SK-N-SH (cell line): ENCODE results near the gene DNPEP. TPM values are rescaled to one million over a fixed set of nuclear protein-coding genes. Genes with fewer than 3 reads are reported as not detected.

Experiments used
- CTCF ChIA-PET: fragments of 300-600, 350-600 bp; formaldehyde crosslinking; extraction: SDS; loops from one replicate; lab custom pipeline; 2021; lab: Yijun Ruan, JAX
- POLR2A ChIA-PET: fragments of 350-600 bp; sonication (Branson Sonifier 250); formaldehyde crosslinking; extraction: SDS; loops from one replicate; lab custom pipeline; 2020; ENCODE audit warnings: antibody characterized with exemption, inconsistent platforms; lab: Yijun Ruan, JAX
- DNase-seq: peaks from one replicate; pipeline ENCODE4 v3.0.0; 2012
- H2AFZ ChIP-seq: fragments of 200-600 bp; sonication (generic); 2 replicates; pipeline ENCODE4 v1.8.1; 2016; ENCODE audit warnings: antibody characterized with exemption, mild to moderate bottlenecking, low read depth
- H3F3A ChIP-seq: fragments of 200-600 bp; sonication (generic); replicated peaks from 2 replicates; pipeline ENCODE3; 2016; ENCODE audit warnings: antibody characterized with exemption, mild to moderate bottlenecking; ENCODE audit not compliant: insufficient read depth
- H3K27ac ChIP-seq, 2 experiments: fragments of 200-500 bp in 1 of 2; fragments of 200-600 bp in 1 of 2; sonication (Bioruptor generic) in 1 of 2; sonication (generic), shearing (Covaris generic) in 1 of 2; 2 replicates each; pipeline versions ENCODE4 v1.5.1 to v1.6.1; 2014 to 2016; ENCODE audit warnings: low read depth in 2 of 2, inconsistent platforms in 1 of 2, low read length in 1 of 2, mild to moderate bottlenecking in 1 of 2, mixed read lengths in 1 of 2
- H3K27me3 ChIP-seq: fragments of 200-600 bp; sonication (generic), shearing (Covaris generic); 2 replicates; pipeline ENCODE4 v1.6.1; 2016; ENCODE audit warnings: mixed run types; ENCODE audit not compliant: insufficient read depth
- H3K36me3 ChIP-seq, 2 experiments: fragments of 200-500 bp in 1 of 2; fragments of 200-600 bp in 1 of 2; sonication (Bioruptor generic) in 1 of 2; sonication (generic) in 1 of 2; replicated peaks in 1 of 2; 2 replicates each; pipeline versions ENCODE3 to v1.5.1; 2014 to 2016; ENCODE audit warnings: low read length in 1 of 2, mild to moderate bottlenecking in 1 of 2; ENCODE audit not compliant: insufficient read depth in 2 of 2, control insufficient read depth in 1 of 2
- H3K4me1 ChIP-seq, 2 experiments: fragments of 200-500 bp in 1 of 2; fragments of 200-600 bp in 1 of 2; sonication (Bioruptor generic) in 1 of 2; sonication (generic), shearing (Covaris generic) in 1 of 2; 2 replicates each; pipeline versions ENCODE4 v1.5.1 to v1.6.1; 2014 to 2016; ENCODE audit warnings: low read depth in 1 of 2, low read length in 1 of 2, mixed run types in 1 of 2; ENCODE audit not compliant: insufficient read depth in 2 of 2, control insufficient read depth in 1 of 2
- H3K4me2 ChIP-seq: fragments of 200-600 bp; sonication (generic), shearing (Covaris generic); 2 replicates; pipeline ENCODE4 v1.6.1; 2017; ENCODE audit warnings: mixed run types
- H3K4me3 ChIP-seq, 2 experiments: fragments of 200-500 bp in 1 of 2; fragments of 200-600 bp in 1 of 2; sonication (Bioruptor generic) in 1 of 2; sonication (generic), shearing (Covaris generic) in 1 of 2; 2 replicates each; pipeline versions ENCODE4 v1.5.1 to v1.8.1; 2014 to 2016; ENCODE audit warnings: low read depth in 2 of 2, inconsistent platforms in 1 of 2, low read length in 1 of 2, mild to moderate bottlenecking in 1 of 2, mixed read lengths in 1 of 2, moderate library complexity in 1 of 2
- H3K79me2 ChIP-seq: fragments of 200-600 bp; sonication (generic); 2 replicates; pipeline ENCODE4 v1.8.1; 2017; ENCODE audit warnings: mild to moderate bottlenecking; ENCODE audit not compliant: insufficient read depth
- H3K9ac ChIP-seq: fragments of 200-600 bp; sonication (generic); 2 replicates; pipeline ENCODE4 v1.6.1; 2017; ENCODE audit warnings: mixed run types
- H3K9me2 ChIP-seq: fragments of 200-600 bp; sonication (generic); 2 replicates; pipeline ENCODE4 v1.6.1; 2017; ENCODE audit warnings: mixed run types
- H3K9me3 ChIP-seq: fragments of 200-600 bp; sonication (generic); 2 replicates; pipeline ENCODE4 v1.6.1; 2017; ENCODE audit warnings: mixed run types, mild to moderate bottlenecking, moderate library complexity
- H4K20me1 ChIP-seq: fragments of 200-600 bp; sonication (generic); 2 replicates; pipeline ENCODE4 v1.6.1; 2017; ENCODE audit warnings: mild to moderate bottlenecking, mixed run types; ENCODE audit not compliant: insufficient read depth
- CHD2 ChIP-seq: fragments of 150-350 bp; IDR thresholded peaks from 2 replicates; pipeline ENCODE4 v1.6.1; 2018; ENCODE audit warnings: low read length; ENCODE audit not compliant: partially characterized antibody
- CTCF ChIP-seq: fragments of 200-600 bp; sonication (generic); IDR thresholded peaks from 2 replicates; pipeline ENCODE4 v1.6.1; 2017; ENCODE audit warnings: antibody characterized with exemption, mild to moderate bottlenecking, moderate library complexity
- ELF1 ChIP-seq: IDR thresholded peaks from 2 replicates; pipeline ENCODE4 v1.4.0; 2012
- FOXJ3 ChIP-seq: sonication (generic); formaldehyde crosslinking; IDR thresholded peaks from 2 replicates; pipeline ENCODE4 v1.5.1; 2020; ENCODE audit warnings: mild to moderate bottlenecking, missing genetic modification reagents
- GATA2 ChIP-seq: sonication (generic); formaldehyde crosslinking; IDR thresholded peaks from 2 replicates; pipeline ENCODE4 v1.5.0; 2020; ENCODE audit warnings: mild to moderate bottlenecking, missing genetic modification reagents
- MEF2A ChIP-seq: IDR thresholded peaks from 2 replicates; pipeline ENCODE4 v1.4.0; 2012; ENCODE audit warnings: low read depth, borderline replicate concordance
- MXI1 ChIP-seq: IDR thresholded peaks from 2 replicates; pipeline ENCODE4 v1.6.1; 2012; ENCODE audit warnings: mild to moderate bottlenecking, low read depth, low read length, improper control_type of control experiment
- NFIC ChIP-seq: IDR thresholded peaks from 2 replicates; pipeline ENCODE4 v1.4.0; 2012; ENCODE audit warnings: borderline replicate concordance
- POLR2AphosphoS5 ChIP-seq: IDR thresholded peaks from 2 replicates; pipeline ENCODE4 v1.6.1; 2012; ENCODE audit warnings: low read depth, low read length
- RFX5 ChIP-seq: IDR thresholded peaks from 2 replicates; pipeline ENCODE4 v1.6.1; 2012; ENCODE audit warnings: mild to moderate bottlenecking, improper control_type of control experiment, low read length
- TCF12 ChIP-seq: IDR thresholded peaks from 2 replicates; pipeline ENCODE4 v1.4.0; 2012
- TEAD4 ChIP-seq: IDR thresholded peaks from 2 replicates; pipeline ENCODE4 v1.4.0; 2012; ENCODE audit warnings: mild to moderate bottlenecking, borderline replicate concordance; ENCODE audit not compliant: insufficient read depth
- YY1 ChIP-seq: IDR thresholded peaks from 2 replicates; pipeline ENCODE4 v1.4.0; 2012; ENCODE audit warnings: low read depth, mild to moderate bottlenecking
- WGBS: methylation state at CpG from one replicate; pipeline ENCODE4 v1.1.6; 2017; ENCODE audit warnings: low lambda C conversion rate; 5-methylcytosine and 5-hydroxymethylcytosine counted together
- polyA plus RNA-seq, 3 experiments: library from polyadenylated mRNA; depleted of rRNA; stranded (reverse); fragments of >200 nt; gene quantifications; 2 replicates each; pipeline ENCODE4 v1.2.3, GENCODE V29; 2012
- TF ChIP-seq, protein P1 (sequence below): IDR thresholded peaks from 2 replicates; pipeline ENCODE4 v1.4.0; 2012; ENCODE audit warnings: low read depth
- TF ChIP-seq, protein P2 (sequence below): IDR thresholded peaks from 2 replicates; pipeline ENCODE4 v1.4.0; 2012; ENCODE audit warnings: low read depth, borderline replicate concordance

The DNPEP gene
- polyA plus RNA-seq, 1 of the 3 experiments (the other 2 are of a cell fraction): 80.7 TPM

DNA sequence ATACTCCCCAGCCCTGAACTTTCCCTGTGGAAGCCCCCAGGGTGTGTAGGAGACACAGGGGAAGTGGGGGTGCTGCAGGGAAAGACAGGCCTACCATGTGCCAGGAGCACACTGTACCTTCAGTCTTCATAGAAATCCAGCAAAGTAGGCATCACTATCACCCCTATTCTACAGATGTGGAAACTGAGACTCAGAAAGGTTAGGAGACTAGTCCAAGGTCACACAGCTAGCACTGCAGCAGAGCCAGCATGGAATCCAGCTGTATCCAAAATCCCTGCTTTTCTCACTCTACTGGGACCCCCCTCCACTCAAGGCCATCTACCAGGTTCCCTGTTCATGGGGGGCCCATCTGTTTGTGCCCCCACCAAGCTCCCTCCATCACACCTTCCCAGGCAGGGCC lies 6.8 kb downstream of the DNPEP start:
- no peaks in the 10 kb centered on the region for H3K9me2 ChIP-seq
- TF ChIP-seq FOXJ3 (CRISPR knock-in tag): no peak
- no peak for TF ChIP-seq TCF12
- TF ChIP-seq NFIC: no peak
- TF ChIP-seq ELF1: no peak
- H2AFZ ChIP-seq: no peak overlapping the region
- H4K20me1 ChIP-seq: no peaks in the 10 kb centered on the region
- H3K4me3 ChIP-seq: no peak overlapping the region
- ChIA-PET POLR2A (no interaction called here), CTCF (interaction anchor here (1.2 kb wide), 1 partner anchor 22 kb away, joined by 4 read pairs; no protein-coding TSS in a partner anchor)
- H3K27me3 ChIP-seq: no peaks in the 10 kb centered on the region
- H3K79me2 ChIP-seq: 0 out of 2 replicates have a peak, but pooled peaks cover 1% of the 10 kb centered on the region
- DNase-seq: no peak
- H3K9me3 ChIP-seq: no peaks in the 10 kb centered on the region
- no peaks in the 10 kb centered on the region; a peak in 1 of 4 replicates for H3K4me1 ChIP-seq
- no peak overlapping the region for H3K9ac ChIP-seq
- no peak overlapping the region for H3K4me2 ChIP-seq
- peaks cover 2% of the 10 kb centered on the region for H3F3A ChIP-seq
- H3K27ac ChIP-seq: no peak overlapping the region
- H3K36me3 ChIP-seq: peaks cover 44 to 49% of the 10 kb centered on the region in 2 experiments

DNA sequence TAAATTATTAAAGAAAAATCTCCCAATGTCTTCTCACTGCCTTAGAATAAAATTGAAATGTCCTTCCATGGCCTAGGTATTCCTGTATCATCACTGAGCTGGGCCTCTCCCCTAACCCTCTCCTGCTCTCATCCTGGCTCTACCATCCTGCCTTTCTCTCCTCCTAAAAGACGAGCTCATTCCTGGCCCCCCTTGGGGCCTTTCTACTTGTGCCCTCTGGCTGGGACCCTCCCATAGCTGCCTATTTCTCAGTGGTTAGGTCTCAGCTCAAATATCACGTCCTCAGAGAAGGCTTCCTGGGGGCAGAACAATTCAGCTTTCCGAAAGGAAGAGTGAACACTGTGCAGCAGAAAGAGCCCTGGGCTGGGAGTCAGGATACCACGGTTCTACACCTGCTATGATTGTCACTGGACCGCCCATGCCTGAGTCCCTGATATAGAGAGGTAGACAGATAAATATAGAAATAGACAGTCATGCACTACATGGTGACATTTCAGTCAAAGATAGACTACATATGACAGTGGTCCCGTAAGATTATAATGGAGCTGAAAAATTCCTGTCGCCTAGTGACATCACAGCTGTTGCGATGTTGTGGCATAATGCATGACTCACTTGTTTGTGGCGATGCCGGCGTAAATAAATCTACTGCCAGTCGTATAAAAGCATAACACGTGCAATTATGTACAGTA lies 9.4 kb downstream of the DNPEP start:
- no peak overlapping the region for H3K4me2 ChIP-seq
- H2AFZ ChIP-seq: no peak overlapping the region
- WGBS: 94% methylated on average over 13 of the region's 13 CpGs
- H4K20me1 ChIP-seq: no peaks in the 10 kb centered on the region
- peaks cover 20 to 25% of the 10 kb centered on the region in 2 experiments for H3K36me3 ChIP-seq
- H3K9ac ChIP-seq: no peak overlapping the region
- TF ChIP-seq GATA2 (CRISPR knock-in tag) (no peak), RFX5 (no peak), POLR2AphosphoS5 (no peak), ELF1 (no peak), CTCF (no peak), YY1 (no peak), TEAD4 (no peak), NFIC (no peak), MEF2A (no peak), MXI1 (no peak), CHD2 (no peak)
- TF ChIP-seq, protein P1, sequence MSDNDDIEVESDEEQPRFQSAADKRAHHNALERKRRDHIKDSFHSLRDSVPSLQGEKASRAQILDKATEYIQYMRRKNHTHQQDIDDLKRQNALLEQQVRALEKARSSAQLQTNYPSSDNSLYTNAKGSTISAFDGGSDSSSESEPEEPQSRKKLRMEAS: no peak
- TF ChIP-seq, protein P2, sequence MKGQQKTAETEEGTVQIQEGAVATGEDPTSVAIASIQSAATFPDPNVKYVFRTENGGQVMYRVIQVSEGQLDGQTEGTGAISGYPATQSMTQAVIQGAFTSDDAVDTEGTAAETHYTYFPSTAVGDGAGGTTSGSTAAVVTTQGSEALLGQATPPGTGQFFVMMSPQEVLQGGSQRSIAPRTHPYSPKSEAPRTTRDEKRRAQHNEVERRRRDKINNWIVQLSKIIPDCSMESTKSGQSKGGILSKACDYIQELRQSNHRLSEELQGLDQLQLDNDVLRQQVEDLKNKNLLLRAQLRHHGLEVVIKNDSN: no peak
- POLR2A ChIA-PET: interaction anchor here (0.7 kb wide), 1 partner anchor 9 kb away, joined by 3 read pairs; the partner anchor contains the start of gene DNPEP
- no peak for DNase-seq
- H3K4me3 ChIP-seq: no peak overlapping the region
- no peaks in the 10 kb centered on the region for H3K27me3 ChIP-seq
- no peaks in the 10 kb centered on the region for H3K79me2 ChIP-seq
- H3K9me2 ChIP-seq: no peaks in the 10 kb centered on the region
- H3K9me3 ChIP-seq: no peaks in the 10 kb centered on the region
- H3K4me1 ChIP-seq: no peaks in the 10 kb centered on the region
- CTCF ChIA-PET: interaction anchor here (0.7 to 2.3 kb wide), 4 partner anchors 10 to 163 kb away, joined by 3 to 9 read pairs (median 3); partner anchors contain the start of gene DNPEP
- no peak overlapping the region for H3K27ac ChIP-seq
- peaks cover 2% of the 10 kb centered on the region for H3F3A ChIP-seq
